RPMI8226 (cell line): ENCODE results near the gene SYT3.

Experiments
- DNase-seq: peaks from one replicate; pipeline ENCODE4 v3.0.0-alpha.2; 2015

SYT3 gene, protein sequence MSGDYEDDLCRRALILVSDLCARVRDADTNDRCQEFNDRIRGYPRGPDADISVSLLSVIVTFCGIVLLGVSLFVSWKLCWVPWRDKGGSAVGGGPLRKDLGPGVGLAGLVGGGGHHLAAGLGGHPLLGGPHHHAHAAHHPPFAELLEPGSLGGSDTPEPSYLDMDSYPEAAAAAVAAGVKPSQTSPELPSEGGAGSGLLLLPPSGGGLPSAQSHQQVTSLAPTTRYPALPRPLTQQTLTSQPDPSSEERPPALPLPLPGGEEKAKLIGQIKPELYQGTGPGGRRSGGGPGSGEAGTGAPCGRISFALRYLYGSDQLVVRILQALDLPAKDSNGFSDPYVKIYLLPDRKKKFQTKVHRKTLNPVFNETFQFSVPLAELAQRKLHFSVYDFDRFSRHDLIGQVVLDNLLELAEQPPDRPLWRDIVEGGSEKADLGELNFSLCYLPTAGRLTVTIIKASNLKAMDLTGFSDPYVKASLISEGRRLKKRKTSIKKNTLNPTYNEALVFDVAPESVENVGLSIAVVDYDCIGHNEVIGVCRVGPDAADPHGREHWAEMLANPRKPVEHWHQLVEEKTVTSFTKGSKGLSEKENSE

DNA sequence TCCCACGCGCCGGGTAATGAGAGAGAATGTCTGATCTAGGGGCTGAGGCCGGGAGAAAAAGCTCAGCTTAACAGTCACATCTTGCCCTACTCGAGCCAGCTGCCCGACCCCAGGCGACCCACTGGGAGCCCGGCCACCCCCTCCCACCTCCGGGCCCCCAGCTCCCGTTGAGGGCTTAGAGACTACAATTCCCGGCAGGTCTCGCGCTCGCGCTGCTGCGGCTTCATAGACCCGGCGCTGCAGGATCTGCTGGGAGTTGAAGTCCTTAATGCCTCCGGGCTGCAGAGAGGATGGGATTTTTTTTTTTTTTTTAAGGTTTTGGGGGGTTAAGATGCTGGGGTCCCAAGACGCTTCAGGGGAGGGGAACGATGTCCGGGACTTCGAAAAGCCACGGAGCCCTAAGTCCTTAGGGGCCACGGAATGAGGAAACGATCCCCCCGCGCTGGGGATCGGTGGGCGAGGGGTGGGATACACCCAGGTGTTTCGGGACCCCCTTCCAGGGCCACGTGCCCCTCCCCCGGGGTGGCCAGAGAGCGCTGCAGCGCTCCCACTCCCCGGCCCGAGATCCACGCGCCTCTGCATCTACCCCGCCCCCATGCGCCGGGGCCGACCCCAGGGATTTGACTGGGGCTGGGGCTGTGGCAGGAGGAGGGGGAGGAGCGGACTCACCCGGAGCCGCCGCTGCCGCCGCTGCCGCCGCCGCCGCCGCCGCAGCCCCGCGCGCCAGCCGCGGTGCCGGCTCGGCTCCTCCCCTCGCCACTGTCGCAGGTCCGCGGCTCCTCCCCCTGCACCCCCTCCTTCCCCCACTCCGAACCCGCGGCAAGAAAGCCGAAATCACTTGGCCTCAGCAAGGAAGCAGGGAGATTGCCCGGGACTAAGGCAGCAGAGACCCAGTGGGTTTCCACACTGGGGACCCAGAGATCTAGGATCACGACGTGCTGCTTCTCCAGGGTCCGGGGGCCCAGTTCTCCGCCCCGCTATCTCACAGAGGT, at the start of gene SYT3:
SYT3 (minus strand) TSS at position 761 of the 992 bp plus-strand sequence. CDS start 2,470 bp downstream, outside the sequence.
- peak; percentile 47 for DNase-seq

DNA sequence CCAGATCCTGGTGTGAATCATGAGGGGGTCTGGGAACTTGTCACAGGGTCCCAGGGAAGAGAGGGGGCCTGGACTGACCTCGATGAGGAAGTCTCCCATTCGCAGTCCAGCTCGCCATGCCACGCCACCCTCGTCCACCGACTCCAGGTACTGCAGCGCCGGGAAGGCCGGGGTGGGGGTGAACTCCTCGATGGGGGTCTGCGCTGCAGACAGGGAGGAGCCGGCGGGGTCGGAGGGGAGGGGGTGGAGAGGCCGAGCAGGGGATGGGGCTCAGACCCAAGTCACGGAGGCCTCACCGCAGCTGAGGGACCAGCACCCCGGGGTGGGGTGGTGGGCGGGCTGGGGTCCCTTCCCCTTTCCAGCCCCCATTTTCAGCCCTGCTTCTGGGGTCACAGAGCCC, 49.1 kb upstream of the SYT3 start:
- no peak for DNase-seq

DNA sequence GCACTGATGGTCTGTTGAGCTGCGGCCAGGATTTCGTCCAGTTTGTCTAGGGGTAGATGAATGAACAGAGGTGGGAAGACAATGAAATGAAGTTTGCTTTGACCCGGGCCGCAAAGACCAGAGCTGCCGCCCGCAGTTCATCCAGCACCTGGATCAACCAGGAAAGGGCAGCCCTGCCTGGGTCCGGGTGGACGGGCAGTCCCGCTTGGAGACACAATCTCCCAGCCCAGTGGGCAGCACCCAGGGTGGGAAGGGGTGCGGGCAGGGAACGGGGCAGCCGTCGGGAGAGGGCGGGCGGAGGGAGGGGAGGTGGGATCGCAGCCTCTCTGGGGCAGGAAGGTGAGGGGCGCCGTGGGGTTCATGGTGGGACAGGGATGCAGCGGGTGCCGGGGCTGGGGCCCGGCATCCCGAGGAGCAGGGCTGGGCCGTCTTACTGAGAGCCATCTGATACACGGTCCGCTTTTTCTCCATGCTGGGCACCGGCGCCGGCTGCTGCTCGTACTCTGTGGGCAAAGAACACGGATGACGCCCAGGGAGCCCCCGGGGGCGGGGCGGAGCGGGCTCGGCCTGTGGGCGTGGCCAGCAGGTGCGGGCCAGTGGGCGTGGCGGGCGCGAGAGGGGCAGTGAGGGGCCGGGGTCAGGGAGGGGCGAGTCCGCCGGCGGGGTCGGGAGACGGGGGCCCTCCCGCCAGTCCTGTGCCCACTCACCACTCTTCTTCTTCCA, 46.8 kb upstream of the SYT3 start:
- DNase-seq: no peak

DNA sequence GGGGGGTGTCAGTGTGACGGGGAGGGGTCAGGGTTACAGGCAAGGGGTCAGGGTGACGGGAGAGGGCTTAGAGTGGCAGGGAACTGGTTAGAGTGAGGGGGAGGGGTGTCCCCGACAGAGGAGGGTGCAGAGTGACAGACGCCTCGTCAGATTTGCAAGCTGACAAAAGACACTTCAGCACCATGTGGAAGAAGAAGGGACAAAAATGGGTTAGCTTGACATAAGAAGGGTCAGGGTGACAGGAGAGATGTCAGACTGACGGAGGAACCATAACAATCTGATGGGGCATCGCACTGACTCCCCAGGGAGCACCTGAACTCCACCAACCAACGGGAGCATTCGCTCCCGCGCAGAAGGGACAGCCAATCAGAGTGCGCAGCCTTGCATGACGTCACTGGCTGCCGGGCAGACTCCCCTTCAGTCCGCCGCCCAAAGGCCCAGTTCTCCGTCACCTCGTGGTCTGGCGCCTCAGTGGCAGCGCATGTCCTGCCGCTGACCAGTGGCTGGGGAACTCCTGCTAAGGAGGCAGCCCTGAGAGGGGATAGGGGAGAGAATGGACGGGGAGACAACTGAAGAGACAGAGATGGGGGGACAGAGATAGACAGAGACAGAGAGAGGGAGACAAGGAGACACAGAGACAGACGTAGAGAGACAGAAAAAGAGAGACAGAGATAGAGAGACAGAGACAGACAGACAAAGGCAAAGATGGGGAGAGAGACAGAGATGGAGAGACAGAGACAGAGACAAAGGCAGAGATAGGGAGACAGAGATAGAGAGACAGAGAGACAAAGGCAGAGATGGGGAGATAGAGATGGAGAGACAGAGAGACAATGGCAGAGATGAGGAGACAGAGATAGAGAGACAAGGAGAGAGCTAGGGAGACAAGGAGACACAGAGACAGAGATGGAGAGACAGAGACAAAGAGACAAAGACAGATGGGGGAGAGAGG, 39.8 kb upstream of the SYT3 start:
- peak; percentile 85 for DNase-seq

DNA sequence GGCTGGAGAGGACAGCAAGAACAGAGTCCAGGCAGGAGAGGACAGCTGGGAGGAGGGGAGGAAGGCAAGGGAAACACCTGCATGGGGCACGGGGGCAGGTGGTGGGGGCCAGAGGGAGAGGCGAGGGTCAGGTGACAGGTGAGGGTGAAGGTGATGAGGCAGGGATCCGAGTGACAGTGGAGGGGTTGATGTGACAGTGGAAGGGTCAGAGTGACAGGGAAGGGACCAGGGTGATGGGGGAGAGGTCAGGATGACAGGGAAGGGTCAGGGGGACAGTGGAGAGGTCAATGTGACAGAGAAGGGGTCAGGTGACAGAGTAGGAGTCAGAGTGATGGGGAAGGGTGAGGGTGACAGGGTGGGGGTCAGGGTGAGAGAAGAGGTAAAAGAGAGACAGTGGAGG, 38.6 kb upstream of the SYT3 start:
- DNase-seq: no peak

DNA sequence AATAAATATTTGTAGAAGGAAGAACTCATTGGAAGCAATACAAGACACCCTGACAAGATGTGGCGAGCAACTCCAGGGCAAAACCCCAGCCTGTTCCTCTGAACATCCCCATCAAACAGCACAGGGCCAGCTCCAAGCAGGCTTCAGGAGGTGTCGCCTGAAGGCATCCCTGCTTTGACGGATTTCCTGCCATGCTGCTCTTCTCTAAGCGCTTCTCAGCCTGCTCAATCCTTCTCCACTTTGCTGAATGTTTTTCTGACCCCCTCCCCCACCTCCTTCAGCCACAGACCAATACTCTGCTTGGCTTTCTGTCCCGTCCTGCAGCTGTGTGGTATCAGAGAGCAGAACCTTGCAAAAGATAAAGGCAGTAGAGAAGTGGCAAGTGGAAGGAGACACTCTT, 38.0 kb upstream of the SYT3 start:
- no peak for DNase-seq

DNA sequence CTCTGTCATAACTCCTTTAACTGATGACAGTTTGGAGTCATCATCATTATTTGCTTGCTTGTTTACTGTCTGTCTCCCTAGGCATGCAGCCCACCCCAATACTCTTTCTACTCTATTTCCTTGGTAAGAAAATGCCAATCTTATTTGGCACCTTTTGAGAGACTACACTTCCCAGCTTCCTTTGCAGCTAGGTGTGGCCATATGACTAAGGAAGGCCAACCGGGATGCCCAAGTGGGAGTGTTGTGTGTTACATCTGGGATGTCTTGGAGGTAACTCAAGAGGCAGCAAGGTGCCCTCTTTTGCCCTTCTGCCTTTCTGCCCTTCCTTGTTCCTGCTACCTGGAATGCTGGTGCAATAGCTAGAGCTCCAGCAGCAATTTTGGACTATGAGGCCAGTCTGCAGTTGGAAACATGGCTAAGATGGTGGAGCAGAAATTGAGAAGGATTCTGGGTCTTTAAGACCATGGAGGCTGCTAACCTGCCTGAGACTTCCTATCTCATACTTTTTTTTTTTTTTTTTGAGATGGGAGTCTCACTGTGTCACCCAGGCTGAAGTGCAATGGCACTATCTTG, 37.0 kb upstream of the SYT3 start:
- no peak for DNase-seq

DNA sequence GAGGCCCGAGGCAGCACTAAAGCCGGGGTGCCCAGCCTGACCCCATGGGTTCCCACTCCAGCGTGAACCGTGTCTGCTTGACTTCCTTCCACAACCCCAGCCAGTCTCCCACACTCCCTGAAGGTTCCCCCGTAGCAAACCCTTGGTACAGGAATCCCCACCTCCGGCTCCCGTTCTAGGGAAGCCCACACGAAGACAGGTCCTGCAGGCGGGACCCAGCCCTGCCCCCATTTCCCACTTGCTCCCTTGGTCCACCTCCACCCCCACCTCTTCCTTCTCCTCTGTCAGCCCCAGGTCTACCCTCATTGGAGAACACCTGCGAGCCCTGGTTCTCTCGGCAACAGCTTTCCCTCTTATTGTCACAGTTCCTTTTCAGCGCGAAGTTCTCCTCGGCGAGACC, 33.4 kb upstream of the SYT3 start:
- DNase-seq: no peak

DNA sequence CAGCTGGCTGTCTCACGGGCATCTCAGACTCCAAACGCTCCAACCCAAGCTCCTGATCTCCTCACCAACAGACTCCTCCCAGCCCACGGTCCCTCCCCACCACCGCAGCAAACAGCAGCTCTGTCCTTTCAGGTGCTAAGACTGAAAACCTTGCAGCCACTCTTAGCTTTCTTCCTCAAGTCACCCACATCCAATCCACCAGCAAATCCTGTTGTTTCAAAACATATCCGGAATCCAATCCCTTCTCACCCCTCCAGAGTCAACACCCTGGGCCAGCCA, 30.4 kb upstream of the SYT3 start:
- no peak for DNase-seq

DNA sequence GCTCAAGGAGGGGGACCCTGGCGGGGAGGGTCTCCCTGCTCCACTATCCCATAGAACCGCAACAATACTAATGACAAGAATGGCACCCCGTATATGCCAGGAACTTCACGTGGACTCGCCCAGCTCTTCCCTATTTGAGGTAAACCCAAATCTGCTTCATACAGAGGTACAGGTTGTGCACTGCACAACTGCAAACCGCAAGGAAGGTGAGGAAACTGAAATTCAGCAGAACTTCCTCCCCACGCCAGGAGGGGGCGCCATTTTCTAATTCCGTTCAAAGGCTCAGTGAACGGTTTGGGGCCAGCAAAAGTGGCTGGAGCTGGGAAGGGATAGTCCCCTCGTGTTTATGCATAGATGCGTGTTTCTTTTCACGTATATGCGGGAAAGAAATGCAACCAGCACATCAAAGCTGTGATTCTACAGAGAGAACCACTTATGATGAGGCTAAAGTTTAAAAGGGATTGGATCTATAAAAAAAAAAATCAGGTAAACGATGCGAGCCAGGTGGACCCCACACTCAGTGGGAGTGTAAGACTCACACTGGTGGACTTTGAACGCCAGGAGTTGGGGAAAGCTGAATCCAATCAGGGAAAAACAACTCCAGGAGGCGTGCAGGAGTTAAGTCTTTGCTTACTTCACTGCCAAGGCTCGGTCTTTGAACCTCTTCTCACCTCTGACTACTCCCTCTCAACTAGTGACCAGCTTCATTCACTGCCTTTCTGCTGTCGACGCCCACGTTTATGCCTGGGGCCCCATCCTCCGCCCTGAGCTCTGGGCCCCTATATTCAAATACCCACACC, 29.8 kb upstream of the SYT3 start:
- peak; percentile 61 for DNase-seq

DNA sequence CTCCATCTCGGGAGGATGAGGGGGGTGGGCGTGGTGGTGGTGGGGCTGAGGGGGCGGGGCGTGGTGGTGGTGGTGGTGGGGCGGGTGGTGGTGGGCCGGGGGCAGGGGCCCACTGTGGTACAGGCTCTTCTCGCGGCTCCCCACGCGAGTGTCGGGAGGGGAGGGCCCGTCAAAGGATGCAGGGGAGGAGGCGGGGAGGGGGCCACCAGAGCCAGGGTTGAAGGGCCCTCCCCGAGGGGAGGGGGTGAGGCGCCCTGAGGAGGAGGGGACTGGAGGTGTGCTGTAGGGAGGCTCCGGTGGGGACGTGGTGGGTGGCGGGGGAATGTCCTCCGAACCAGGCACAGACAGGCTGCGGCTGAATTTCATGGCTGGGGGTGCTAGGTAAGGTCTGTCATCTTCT, 29.2 kb upstream of the SYT3 start:
- DNase-seq: no peak

DNA sequence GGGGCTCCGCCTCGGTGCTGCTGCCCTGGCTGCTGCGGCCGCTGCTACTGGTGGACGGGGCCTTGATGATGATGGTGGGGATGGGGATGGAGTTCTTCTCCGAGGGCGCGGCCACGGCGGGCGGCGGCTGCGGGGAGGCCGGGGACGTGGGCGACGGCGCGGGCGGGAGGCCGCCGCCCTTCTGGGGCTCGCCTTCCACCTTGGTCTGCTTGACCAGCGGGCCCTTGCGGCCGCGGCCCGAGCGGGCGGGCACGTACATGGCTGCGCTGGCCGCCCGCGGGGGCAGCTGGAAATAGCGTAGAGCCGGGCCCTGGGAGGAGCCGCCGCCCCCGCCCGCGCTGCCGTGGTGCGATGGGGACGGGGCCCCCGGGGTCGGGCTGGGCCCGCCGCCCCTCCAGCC, 28.7 kb upstream of the SYT3 start:
- DNase-seq: no peak

DNA sequence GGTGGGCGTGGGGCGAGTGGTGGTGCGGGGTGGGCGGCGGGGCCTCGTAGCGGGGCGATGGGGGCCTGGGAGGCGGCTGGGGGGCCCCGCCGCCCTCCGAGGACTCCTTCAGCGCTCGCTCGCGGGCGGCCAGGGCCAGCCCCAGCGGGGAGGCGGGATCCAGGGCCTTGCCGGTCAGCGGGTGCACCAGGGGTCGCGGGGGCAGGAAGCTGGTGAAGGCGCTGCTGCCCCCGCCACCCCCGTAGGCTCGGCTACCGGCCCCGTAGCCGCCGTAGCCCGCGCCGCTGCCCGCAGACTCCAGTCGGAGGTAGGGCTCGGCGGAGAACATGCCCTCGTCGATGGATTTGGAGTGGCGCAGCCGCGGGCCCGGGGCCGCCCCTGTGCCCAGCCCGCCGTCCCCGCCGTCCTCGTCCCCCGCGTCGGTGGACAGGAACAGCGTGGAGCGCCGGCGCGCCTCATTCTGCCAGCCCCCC, 28.1 kb upstream of the SYT3 start:
- DNase-seq: no peak

DNA sequence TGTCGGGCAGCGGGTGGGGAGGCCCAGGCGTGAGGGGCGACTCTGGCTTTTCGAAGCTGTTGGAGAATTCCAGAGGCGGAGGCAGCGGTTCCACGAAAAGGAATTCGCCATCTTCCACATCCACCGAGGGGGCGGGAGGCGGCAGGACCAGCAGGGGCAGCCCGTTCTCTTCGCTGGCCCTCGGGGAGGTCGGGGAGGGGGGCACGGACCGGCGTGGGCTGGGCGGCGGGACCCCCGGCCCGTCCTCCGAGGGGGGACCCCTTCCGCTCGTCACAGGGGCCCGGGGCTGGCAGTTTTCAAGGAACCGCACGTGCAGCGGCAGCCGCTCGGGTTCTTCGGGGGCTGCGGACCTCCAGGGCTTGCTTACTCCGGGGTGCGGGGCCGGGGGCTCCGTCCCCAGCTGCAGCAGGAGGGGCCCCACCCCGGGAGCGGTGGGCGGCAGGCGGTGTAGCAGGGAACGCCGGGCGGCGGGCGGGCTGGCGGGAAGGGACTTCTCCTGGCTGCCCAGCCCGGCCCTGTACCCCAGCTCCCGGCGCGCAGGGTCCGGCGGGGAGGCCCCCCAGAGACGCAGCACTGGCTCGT, 27.6 kb upstream of the SYT3 start:
- no peak for DNase-seq

DNA sequence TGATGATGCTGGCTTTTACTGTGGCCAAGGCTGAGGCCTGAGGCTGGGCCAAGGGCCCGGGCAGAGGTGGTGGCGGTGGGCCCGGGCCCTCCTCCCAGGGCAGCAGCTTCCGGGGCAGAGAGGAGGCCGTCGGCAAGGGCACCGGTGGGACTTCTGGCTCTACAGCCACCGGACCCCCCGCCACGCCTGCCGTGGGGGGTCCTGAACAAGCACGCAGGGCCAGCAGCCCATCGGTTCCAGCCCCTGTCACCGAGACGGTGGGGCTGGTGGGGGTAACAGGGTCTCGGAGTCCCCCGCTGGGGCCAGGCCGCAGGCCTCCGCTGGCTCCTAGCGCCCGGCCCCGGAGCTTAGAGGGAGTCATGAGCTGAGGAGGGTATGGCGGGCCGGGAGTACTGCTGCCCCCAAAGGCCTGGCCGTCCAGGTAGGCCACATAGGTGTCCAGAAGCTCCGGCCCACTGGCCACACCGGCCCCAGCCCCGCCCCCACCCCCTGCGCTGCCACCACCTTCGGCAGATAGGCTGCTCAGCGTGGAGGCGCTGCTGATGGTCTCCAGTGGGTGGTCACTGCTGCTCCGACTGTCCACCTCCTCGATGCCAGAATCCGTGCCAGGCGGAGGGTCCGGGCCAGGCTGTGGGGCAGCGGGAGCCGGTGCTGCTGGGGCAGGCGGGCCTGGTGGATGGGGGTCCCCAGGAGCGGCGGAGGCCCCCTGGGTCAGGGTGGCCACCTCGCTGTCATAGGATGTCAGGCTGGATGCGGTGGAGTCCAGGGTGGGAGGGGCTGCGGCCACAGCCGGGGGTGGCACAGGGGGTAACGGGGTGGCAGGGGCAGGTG, 26.9 kb upstream of the SYT3 start:
- DNase-seq: no peak

DNA sequence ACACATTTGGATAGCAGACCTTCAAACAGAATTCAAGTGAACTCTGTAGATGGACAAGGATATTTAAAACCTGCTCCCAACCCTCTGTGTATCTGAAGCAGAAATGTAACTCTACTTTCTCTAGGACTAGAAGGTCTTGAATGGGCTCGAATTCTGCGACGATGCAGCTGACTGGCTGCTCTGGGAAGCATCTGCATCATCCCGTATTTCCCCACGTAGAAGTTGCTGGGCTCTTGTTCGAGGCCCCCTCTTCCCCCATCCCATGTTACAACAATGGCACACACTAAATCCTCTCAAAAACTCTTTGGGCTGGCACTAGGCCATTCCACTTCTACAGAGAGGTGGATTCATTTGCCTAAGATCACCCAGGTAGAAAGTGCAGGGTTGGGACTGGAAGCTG, 24.5 kb upstream of the SYT3 start:
- no peak for DNase-seq

DNA sequence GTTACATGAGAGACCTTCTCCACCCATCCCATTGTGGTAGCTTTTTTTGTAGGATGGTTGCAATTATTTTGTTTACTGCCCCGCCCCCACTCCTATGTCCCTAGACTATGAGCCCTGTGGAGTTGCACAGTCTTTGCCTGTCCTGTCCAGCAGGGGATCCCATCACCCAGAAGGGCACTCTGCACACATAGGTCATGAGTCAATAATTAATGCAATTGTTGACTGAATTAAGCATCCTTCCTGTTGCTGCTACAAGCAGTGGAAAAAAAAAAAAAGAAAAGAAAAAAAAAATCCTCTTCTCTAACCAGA, 23.8 kb upstream of the SYT3 start:
- no peak for DNase-seq

DNA sequence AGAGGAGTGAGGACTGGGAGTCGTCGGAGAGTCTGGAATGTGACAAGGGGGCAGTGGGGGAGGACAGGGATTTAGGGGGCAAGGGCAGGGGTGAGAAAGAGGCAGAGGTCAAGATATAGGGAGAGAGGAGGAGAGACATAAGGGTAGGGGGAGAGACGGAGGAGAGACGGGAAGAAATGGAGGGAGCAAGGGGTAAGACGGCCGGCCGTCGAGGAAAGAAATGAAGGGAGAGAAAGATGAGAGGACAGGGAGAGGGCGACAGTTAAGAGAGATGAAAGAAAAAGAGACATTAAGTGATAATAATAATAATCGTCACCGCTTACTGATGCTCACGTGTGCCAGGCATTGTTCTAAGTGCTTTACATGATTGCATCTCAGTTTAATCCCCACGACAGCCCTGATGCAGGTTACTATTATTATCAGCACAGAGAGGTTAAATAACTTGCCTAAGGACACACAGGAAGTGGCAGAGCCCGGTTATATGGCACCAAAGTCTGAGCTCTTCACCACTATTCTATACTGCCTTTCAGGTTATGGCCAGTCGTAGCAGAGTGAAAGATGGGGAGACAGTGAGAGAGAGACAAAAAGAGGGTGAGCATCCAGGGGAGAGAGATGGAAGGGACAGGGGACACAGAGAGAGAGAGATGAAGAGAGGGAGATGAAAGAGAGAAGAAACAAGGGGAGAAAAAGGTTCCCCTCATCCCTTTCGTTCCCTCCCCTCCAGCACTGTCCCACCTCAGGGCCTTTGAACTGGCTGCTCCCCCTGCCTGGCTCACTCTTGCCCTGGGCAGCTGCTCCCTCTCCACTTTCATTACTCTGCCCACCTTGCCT, 23.2 kb upstream of the SYT3 start:
- no peak for DNase-seq
